MG63 (cell line): ENCODE results near the gene COL20A1. TPM values are rescaled to one million over a fixed set of nuclear protein-coding genes. Genes with fewer than 3 reads are reported as not detected.

Experiments used
- DNase-seq: peaks from one replicate; pipeline ENCODE4 v3.0.0-alpha.2; 2020
- H3K27me3 ChIP-seq: fragments of 250-450 bp; sonication (Bioruptor Pico); 2 replicates; pipeline ENCODE4 v1.5.1; 2020; ENCODE audit warnings: mild to moderate bottlenecking, moderate library complexity
- H3K36me3 ChIP-seq: fragments of 250-450 bp; sonication (Bioruptor Pico); 2 replicates; pipeline ENCODE4 v1.5.1; 2020; ENCODE audit warnings: mild to moderate bottlenecking, moderate library complexity
- H3K4me3 ChIP-seq: fragments of 250-450 bp; sonication (Bioruptor Pico); 2 replicates; pipeline ENCODE4 v1.5.1; 2020; ENCODE audit warnings: mild to moderate bottlenecking, moderate library complexity
- H3K9me3 ChIP-seq: fragments of 250-450 bp; sonication (Bioruptor Pico); 2 replicates; pipeline ENCODE4 v1.5.1; 2020; ENCODE audit warnings: mild to moderate bottlenecking, moderate library complexity
- total RNA-seq: library from RNA; depleted of rRNA; stranded (reverse); fragments of >200 nt; shearing (Covaris generic); gene quantifications from 2 replicates; pipeline ENCODE4 v1.2.3, GENCODE V29; 2014; ENCODE audit warnings: low replicate concordance

COL20A1 gene
- total RNA-seq, 1 experiment from 2014 or later: not detected

- H3K27me3 ChIP-seq: peaks cover 34% of the 10 kb centered on the region
- no peak overlapping the region for H3K4me3 ChIP-seq
- no peak for DNase-seq
- H3K9me3 ChIP-seq: no peaks in the 10 kb centered on the region
- no peaks in the 10 kb centered on the region for H3K36me3 ChIP-seq
Measured at GRCh38 chr20:63257629-63258028, 35.4 kb upstream of the COL20A1 start.

- Histone ChIP-seq H3K27me3 (peaks cover 25% of the 10 kb centered on the region), H3K9me3 (no peaks in the 10 kb centered on the region), H3K4me3 (no peak overlapping the region), H3K36me3 (no peaks in the 10 kb centered on the region)
- no peak for DNase-seq
Measured at GRCh38 chr20:63258781-63259180, 34.2 kb upstream of the COL20A1 start.

GRCh38 chr20:63259734-63260460 is 33.1 kb upstream of the COL20A1 start:
- Histone ChIP-seq H3K4me3 (no peak overlapping the region), H3K36me3 (no peaks in the 10 kb centered on the region), H3K27me3 (peaks cover 18% of the 10 kb centered on the region), H3K9me3 (no peaks in the 10 kb centered on the region)
- DNase-seq: no peak

- H3K27me3 ChIP-seq: peaks cover 12% of the 10 kb centered on the region
- DNase-seq: no peak
Measured at GRCh38 chr20:63260521-63260920, 32.5 kb upstream of the COL20A1 start.

DNA sequence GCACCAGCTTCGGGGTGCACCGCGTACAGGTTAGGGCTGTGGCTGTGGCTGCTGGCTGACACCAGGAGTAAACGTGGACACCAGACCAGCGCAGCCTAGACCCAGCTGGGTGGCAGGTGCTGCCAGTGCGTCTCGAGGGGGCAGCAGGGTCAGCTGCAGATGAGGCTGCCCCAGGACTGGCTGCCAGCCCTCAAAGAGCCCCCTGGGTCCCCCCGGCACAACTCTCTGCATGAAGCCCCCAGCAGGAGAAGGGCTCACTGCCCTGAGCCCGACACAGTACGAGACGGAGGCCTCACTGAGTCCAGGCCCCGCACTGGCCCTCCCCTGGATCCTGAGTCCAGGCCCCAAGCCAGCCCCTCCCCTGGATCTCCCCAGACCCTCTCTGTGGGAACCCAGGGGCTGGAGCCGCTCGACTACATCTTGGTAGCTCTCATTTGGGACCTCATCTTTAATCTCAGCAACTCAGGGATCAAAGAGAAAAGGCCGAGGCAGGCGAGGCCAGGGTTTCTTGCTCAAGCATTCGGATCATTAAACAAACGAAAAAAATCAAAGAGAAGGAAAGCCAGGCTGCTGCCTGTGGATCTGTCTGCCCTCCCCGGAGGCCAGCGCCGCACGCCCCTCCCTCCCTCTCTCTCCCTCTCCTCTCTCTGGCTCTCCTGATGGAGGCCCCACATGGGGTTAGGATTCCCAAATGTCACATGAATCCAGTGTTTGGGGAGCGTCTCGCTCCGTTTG is 31.8 kb upstream of the COL20A1 start:
- Histone ChIP-seq H3K27me3 (peaks cover 5% of the 10 kb centered on the region), H3K36me3 (no peaks in the 10 kb centered on the region), H3K9me3 (no peaks in the 10 kb centered on the region), H3K4me3 (no peak overlapping the region)
- DNase-seq: no peak

More at GRCh38 chr20:63260521-63260920, 32.5 kb upstream of the COL20A1 start:
- Histone ChIP-seq H3K36me3 (no peaks in the 10 kb centered on the region), H3K4me3 (no peak overlapping the region), H3K9me3 (no peaks in the 10 kb centered on the region)

GRCh38 chr20:63261795-63262528 is 31.0 kb upstream of the COL20A1 start:
- Histone ChIP-seq H3K36me3 (no peaks in the 10 kb centered on the region), H3K9me3 (no peaks in the 10 kb centered on the region), H3K4me3 (no peak overlapping the region), H3K27me3 (no peaks in the 10 kb centered on the region)
- no peak for DNase-seq

GRCh38 chr20:63262836-63263235 is 30.1 kb upstream of the COL20A1 start:
- H3K4me3 ChIP-seq: no peak overlapping the region
- H3K27me3 ChIP-seq: no peaks in the 10 kb centered on the region
- H3K36me3 ChIP-seq: no peaks in the 10 kb centered on the region
- no peaks in the 10 kb centered on the region for H3K9me3 ChIP-seq
- DNase-seq: no peak

DNA sequence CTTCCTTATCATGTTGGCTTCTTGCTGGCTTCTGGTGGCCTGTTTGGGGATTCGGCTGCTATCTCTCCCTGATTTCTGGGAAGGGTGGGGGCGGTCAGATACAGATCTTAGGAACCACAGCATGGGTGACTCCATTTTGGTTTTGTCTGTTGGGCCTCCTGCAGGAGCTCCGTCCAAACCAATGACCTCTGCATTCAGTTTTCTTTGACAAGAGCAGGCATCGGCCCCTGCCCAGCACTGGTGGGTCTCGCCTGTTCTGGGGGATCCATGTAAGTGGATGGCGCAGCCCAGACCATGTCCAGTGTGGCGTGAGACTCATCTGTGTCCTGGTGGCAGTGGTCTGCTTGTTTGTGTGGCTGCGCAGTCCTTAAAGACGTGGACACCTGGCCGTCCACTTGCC is 29.0 kb upstream of the COL20A1 start:
- Histone ChIP-seq H3K36me3 (no peaks in the 10 kb centered on the region), H3K9me3 (no peaks in the 10 kb centered on the region), H3K27me3 (no peaks in the 10 kb centered on the region), H3K4me3 (no peak overlapping the region)
- no peak for DNase-seq

- H3K36me3 ChIP-seq: no peaks in the 10 kb centered on the region
- H3K27me3 ChIP-seq: no peaks in the 10 kb centered on the region
- H3K9me3 ChIP-seq: no peaks in the 10 kb centered on the region
- no peak for DNase-seq
- no peak overlapping the region for H3K4me3 ChIP-seq
Measured at GRCh38 chr20:63264519-63264918, 28.5 kb upstream of the COL20A1 start.

DNA sequence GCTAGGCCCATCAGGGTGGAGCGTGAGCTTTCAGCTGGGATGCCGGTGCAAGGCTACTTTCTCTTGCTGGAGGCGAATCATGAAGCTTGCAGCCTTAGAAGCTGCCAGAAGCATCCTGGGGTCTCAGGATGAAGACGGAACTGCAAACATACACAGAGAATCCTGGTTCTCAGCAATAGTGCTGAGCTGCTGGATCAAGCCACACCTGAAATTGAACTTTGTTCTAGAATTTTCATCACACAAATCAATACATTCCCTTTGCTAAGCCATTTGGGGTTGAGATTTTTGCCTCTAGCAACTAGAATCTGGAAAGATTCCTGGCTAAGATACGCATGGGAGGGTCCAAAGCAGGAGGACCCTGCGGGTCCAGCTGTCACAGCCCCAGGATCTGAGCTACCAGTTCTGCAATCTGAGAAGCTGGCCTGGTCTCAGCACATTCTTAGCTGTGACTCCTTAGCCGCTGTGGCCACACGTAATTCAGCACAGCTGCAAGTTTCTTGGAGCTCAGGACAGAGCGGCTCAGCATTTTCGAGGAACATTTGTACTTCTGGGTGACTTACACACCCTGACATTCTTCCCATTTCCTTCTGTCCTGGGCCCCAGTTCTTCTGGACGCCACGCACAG is 27.0 kb upstream of the COL20A1 start:
- Histone ChIP-seq H3K27me3 (no peaks in the 10 kb centered on the region), H3K36me3 (no peaks in the 10 kb centered on the region), H3K4me3 (no peak overlapping the region), H3K9me3 (no peaks in the 10 kb centered on the region)
- DNase-seq: no peak

GRCh38 chr20:63267691-63268090 is 25.3 kb upstream of the COL20A1 start:
- DNase-seq: no peak
- no peaks in the 10 kb centered on the region for H3K9me3 ChIP-seq
- H3K4me3 ChIP-seq: no peak overlapping the region
- no peaks in the 10 kb centered on the region for H3K27me3 ChIP-seq
- no peaks in the 10 kb centered on the region for H3K36me3 ChIP-seq

DNA sequence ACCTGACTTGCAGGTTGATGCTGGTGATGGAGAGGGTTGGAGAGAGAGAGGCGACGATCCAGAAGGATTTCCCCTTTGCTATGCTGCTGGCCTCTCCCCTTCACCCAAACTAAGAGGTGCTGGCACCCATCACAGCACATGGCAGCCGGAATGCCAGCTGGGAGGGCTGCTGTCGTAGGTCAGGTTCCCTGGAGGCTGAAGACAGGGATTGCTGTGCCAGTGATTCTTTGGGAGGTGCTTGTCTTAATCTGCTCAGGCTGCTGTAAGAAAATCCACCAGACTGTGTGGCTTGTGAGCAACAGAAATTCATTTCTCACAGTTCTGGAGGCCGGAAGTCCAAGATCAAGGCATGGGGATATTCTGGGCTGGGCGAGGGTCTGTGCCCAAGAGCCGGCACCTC is 24.7 kb upstream of the COL20A1 start:
- Histone ChIP-seq H3K9me3 (no peaks in the 10 kb centered on the region), H3K27me3 (no peaks in the 10 kb centered on the region), H3K36me3 (no peaks in the 10 kb centered on the region), H3K4me3 (no peak overlapping the region)
- DNase-seq: no peak

DNA sequence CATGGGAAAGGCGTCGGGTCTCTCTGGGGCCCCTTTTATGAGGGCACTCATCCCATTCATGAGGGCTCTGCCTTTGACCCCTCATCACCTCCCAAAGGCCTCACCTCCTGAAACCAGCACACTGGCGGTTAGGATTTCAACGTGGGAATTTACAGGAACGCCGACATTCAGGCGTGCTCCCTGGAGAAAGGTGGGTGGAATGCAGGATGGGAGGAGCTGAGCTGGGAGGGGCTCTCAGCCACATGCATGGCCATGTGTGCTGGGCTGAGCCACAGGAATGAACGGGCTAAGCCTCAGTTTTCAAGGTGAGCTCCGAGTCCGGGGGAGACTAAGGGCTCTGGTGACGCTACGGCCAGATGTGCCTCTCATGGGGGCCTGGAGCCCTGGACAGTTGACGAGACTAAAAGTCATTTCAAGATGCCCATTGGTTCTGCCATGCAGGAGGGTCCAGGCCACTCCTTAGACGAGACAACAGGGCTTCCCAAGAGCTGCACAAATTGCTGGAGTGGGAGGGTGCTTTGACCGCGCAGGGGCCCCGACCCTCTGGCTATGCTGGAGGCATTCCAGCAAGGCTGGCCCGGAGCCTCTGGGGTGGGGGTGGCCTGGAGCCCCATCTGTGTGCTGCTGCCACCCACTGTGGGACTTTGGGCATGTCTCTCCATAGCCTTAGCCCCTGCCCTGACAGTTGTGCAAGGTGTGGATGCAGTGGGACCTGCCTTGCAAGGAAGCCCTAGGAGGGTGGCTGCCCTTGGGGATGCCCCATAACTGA is 24.1 kb upstream of the COL20A1 start:
- 0 out of 2 replicates have a peak, but pooled peaks cover under 1% of the 10 kb centered on the region for H3K36me3 ChIP-seq
- DNase-seq: no peak
- H3K4me3 ChIP-seq: no peak overlapping the region
- no peaks in the 10 kb centered on the region for H3K27me3 ChIP-seq
- no peaks in the 10 kb centered on the region for H3K9me3 ChIP-seq

DNA sequence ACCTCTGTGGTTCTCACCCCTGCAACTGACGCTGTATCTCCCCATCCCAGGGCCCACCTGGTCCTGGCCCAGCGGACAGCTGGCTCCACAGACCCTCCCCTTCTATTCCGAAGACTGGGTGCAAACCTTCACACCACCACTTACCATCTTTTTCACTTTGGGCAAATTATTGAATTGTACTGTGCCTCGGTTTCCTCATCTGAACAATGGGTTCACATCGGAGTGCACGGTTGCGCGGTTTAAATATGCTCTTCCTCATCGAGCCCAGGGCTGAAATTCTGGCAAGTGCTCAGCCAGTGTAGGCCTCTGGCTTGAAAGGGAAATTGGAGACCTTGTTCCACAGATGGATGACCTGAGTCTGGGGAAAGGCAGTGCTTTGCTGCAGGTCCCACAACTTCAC is 23.3 kb upstream of the COL20A1 start:
- DNase-seq: no peak
- Histone ChIP-seq H3K27me3 (no peaks in the 10 kb centered on the region), H3K36me3 (peaks cover 7% of the 10 kb centered on the region), H3K4me3 (no peak overlapping the region), H3K9me3 (no peaks in the 10 kb centered on the region)

DNA sequence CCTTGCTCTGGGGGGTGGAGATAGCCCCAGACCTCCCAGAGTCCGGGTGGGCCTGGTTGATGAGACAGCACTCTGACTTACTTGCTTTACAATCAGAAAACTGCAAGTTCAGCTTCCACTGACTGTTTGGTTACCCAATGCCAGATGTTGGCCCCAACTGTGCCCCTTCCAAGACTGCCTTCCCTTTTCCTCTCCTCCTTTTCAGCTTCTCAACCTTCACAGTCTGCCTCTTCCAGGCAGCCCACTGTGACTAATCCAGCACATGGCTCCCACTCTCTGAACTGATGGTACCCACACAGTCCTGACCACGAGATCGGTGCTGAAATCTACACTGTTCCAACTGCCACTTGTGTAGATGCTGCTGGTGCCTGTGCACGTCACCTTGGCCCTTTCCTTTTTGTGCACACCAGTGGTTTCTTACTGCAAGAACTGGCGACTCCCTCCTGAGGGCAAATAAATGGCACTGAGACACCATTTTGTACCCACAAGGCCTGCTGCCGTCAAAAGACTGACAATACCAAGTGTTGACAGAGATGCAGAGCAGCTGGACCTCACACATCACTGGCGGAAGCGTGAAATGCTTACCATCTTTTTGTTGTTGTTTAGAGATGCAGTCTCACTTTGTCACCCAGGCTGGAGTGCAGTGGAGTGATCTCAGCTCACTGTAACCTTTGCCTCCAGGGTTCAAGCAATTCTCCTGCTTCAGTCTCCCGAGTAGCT is 22.2 kb upstream of the COL20A1 start:
- no peaks in the 10 kb centered on the region for H3K9me3 ChIP-seq
- DNase-seq: no peak
- no peak overlapping the region for H3K4me3 ChIP-seq
- peaks cover 17% of the 10 kb centered on the region for H3K36me3 ChIP-seq
- H3K27me3 ChIP-seq: no peaks in the 10 kb centered on the region
